ENCODE results near the gene ZMYND10.

GRCh38 chr3:50330330-50330729 is 15.2 kb downstream of the ZMYND10 start:
- TF ChIP-seq CTCF (IDR thresholded peaks at IDR 0.05; ENCODE audit: low read depth, low read length, poor library complexity, severe bottlenecking) (no peak), EZH2phosphoT487 (IDR thresholded peaks at IDR 0.05; ENCODE audit: borderline replicate concordance, low read length) (no peak)
